GM13977 (cell line): ENCODE results near the gene BRAP.
"Not testable (repeated sequence)": the region's sequence is repeated elsewhere in the genome, so short reads cannot be mapped to it uniquely, and the experiment has no call there.

Experiments
- DNase-seq: peaks from one replicate; pipeline ENCODE4 v3.0.0; 2012; ENCODE audit warnings: low spot score
- in situ Hi-C: fragments of 300-500 bp; cut with MboI; formaldehyde crosslinking; loops from one replicate; pipeline ENCODE4 v1.12.0; 2022; ENCODE audit warnings: low sequenced_read_pairs, low pct_unique_long_range_greater_than_20kb, mixed read lengths, inconsistent platforms; ENCODE audit not compliant: unreplicated experiment
- TF ChIP-seq, protein P1 (sequence below): IDR thresholded peaks from 2 replicates; pipeline ENCODE4 v1.5.1; 2012; ENCODE audit warnings: mild to moderate bottlenecking, control low read depth; ENCODE audit not compliant: insufficient read depth; ENCODE audit errors: extremely low read depth, missing control alignments

The BRAP gene

DNA sequence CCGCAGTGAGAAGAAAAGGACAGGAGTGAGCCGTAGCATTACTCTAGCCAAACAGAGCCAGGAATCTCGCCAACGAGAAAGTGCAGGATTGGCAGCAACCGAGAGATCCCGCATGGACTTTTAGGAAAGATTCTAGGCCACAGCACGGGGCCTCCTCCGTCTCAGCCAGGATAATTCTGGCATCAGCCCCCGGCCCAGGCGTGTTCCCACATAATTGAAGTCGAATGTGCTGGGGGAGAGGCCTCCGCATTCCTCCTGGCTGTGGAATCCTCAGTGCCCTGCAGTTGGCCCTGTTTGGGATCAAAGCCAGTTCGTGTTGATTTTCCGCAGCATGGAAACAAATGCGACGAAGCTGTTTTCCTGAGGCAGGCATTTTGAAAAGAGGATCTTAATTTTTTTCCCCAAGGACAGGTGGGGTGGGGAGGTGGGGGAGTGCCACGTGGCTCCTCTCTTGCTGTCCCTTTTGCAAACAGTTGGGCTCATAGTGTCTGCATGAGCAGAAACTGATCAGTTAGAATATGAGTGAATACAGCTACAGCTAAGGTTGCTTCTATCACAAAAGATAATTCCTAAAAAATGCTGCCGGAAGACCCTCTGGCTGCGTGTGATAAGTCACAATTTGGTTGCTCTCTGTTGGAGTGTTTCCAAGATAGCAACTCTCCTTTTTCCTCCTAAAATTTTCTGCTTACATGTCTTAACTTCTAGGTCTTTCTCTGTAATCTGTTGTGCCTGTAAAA is 49.4 kb downstream of the BRAP start:
- DNase-seq: no peak

DNA sequence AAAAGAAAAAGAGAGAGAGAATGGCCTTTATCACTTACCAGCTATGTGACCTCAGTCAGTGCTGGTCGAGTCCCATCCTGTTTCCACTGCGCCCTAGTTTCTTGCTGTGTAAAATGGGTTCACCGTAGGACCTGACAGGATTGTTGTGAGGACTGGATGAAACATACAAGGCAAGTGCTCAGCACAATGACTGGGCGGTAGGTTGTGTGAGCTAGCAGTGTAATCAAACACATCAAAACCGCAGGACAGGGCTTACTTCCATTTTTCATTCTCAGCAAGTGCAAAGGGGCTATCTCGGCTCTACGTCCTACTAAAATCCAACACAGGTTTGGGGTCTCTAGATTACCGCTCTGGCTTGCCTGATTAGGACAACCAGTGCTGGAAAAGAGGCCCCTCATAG is 50.2 kb downstream of the BRAP start:
- TF ChIP-seq, protein P1, sequence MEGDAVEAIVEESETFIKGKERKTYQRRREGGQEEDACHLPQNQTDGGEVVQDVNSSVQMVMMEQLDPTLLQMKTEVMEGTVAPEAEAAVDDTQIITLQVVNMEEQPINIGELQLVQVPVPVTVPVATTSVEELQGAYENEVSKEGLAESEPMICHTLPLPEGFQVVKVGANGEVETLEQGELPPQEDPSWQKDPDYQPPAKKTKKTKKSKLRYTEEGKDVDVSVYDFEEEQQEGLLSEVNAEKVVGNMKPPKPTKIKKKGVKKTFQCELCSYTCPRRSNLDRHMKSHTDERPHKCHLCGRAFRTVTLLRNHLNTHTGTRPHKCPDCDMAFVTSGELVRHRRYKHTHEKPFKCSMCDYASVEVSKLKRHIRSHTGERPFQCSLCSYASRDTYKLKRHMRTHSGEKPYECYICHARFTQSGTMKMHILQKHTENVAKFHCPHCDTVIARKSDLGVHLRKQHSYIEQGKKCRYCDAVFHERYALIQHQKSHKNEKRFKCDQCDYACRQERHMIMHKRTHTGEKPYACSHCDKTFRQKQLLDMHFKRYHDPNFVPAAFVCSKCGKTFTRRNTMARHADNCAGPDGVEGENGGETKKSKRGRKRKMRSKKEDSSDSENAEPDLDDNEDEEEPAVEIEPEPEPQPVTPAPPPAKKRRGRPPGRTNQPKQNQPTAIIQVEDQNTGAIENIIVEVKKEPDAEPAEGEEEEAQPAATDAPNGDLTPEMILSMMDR: no peak
- in situ Hi-C loops: no loop called here
- no peak for DNase-seq

More for the DNA sequence above, 49.4 kb downstream of the BRAP start:
- TF ChIP-seq, protein P1: no peak
- in situ Hi-C loops: no loop called here

DNA sequence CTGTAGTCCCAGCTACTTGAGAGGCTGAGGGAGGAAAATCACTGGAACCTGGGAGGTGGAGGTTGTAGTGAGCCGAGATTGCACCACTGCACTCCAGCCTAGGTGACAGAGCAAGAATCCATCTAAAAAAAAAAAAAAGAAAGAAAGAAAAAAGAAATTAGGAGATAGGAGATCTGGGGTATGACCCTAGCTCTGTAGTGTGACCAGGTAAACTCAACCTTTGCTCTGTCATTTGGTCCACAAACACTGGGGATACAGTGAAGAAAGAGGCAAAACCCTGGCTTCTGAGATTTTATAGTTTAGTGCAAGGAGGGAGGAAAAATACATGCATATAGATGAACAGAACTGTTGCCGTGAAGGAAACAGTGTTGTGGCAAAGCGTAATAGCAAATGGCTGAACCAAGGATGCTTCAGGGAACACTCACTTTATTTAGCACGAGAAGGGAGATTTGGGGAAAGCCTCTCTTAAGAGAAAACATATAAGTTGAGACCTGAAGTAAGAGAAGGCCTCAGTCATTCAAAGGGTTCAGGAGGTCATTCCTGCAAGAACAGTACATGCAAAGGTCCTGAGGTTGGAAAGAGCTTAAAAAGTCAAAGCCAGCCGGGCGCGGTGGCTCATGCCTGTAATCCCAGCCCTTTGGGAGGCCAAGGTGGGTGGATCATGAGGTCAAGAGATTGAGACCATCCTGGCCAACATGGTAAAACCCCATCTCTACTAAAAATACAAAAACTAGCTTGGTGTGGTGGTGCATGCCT is 57.1 kb downstream of the BRAP start:
- TF ChIP-seq, protein P1: no peak
- DNase-seq: no peak
- in situ Hi-C loops: no loop called here

DNA sequence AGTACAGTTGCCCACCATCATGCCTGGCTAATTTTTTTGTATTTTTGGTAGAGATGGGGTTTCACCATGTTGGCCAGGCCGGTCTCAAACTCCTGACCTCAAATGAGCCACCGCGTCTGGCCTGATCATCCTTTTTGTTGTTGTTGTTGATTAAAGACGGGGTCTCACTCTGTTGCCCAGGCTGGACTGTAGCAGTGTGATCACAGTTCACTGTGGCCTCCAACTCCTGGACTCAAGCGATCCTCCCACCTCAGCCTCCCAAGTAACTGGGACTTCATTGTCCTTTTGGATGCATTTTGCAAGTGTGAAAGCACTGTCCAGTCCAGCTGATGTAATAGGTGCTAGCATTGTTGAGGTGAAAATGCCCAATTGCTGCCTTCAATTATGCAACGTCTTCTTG is 59.5 kb downstream of the BRAP start:
- in situ Hi-C loops: no loop called here

DNA sequence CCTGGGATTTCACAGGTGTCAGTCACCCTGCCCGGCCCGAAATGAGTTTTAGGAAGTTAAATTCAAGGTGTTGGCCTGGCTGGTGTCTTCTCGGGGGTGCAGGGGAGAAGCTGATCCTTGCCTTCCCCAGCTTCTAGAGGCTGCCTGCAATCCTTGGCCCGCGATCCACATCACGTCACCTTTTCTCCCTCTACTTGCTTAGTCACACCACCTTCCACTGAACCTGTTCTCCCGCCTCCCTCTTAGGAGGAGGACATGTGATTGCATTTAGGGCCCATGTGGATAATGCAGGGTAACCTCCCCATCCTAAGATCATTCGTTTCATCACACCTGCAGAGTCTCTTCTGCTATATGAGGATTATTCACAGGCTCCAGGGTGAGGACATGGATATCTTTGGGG is 61.2 kb downstream of the BRAP start:
- in situ Hi-C loops: no loop called here
- TF ChIP-seq, protein P1: no peak
- no peak for DNase-seq

More for the DNA sequence above, 59.5 kb downstream of the BRAP start:
- DNase-seq: no peak
- TF ChIP-seq, protein P1: no peak

DNA sequence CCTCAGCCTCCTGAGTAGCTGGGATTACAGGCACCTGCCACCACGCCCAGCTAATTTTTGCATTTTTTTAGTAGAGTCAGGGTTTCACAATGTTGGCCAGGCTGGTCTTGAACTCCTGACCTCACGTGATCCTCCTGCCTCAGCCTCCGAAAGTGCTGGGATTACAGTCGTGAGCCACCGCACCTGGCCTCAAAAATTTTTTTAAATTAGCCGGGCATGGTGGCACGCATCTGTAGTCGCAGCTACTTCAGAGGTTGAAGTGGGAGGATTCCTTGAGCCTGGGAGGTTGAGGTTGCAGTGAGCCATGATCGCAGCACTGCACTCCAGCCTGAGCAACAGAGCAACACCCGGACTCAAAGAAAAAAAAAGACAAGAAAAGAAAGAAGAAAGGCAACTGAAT is 67.9 kb downstream of the BRAP start:
- DNase-seq, in situ Hi-C loops: not testable (repeated sequence)

DNA sequence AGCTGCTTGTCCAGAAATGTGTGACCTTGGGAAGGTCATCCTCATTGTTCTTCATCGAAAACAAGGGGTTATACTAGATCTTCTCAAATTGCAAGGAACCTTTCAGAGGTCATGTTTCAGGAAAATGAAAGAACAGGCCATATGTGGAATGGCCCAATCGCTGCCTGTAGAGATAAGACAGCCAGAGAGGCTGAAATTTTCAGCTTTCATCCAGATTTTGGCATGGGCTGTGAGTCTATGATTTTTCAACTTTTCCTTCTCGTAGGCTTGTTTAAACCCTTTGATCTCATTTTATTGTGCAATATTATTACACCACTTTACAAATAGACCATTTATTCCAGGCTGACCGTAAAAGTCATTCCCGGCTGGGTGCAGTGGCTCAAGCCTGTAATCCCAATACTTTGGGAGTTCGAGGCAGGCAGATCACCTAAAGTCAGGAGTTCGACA is 69.6 kb downstream of the BRAP start:
- TF ChIP-seq, protein P1: no peak
- DNase-seq: no peak
- in situ Hi-C loops: no loop called here
